GM12801 (cell line): ENCODE data around the gene MAPT.

Source experiments
- CTCF ChIP-seq: IDR thresholded peaks from one replicate; pipeline ENCODE4 v1.5.1; 2011; ENCODE audit warnings: control low read depth; ENCODE audit not compliant: insufficient read length; ENCODE audit errors: extremely low read depth

Gene MAPT

GRCh38 chr17:46047856-46048255 lies 153.5 kb downstream of the MAPT start:
- no peak for TF ChIP-seq CTCF

- TF ChIP-seq CTCF = no peak
Observed at GRCh38 chr17:46049656-46050055, 155.3 kb downstream of the MAPT start.

GRCh38 chr17:46053911-46054534 lies 159.7 kb downstream of the MAPT start:
- no peak for TF ChIP-seq CTCF

DNA sequence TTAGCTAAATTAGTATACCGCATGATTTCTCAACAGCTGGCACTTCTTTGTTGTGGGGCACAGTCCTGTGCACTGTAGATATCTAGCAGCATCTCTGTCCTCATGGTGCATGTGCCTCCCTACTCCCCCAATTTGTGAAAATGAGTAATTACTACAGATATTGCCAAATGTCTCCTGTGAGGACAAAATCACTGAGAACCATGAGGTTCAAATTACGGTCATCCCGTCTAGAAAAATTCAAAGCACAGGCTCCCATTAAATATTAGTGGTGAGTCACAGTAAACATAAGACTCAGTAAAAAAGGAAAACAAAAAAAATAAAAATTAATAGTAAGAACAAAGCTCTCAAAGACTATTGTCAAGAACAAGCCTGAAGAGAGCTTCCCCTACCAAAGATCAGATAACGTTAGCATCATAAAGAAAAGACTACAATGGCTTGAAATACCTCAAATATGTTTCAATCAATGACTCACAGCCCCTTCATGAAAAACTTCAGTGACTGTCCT lies 162.5 kb downstream of the MAPT start:
- TF ChIP-seq CTCF = no peak

DNA sequence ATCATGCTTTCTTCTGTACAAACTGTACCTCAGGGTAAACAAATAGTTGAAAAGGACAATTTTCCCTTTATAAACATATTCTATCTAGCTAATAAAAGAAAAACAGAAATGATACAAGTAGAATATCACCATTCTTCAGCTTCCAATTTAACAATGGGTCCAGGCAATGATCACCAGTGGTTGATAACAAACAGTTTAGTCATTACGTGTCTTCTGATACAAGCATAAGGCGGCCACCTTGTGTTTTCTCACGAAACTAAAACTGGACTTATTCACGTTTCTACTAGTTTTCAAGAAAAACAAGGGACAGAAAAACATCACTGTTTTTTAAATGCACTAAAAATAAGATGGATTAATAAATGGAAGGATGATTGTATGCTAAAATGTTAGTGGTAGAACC lies 163.0 kb downstream of the MAPT start:
- no peak for TF ChIP-seq CTCF

DNA sequence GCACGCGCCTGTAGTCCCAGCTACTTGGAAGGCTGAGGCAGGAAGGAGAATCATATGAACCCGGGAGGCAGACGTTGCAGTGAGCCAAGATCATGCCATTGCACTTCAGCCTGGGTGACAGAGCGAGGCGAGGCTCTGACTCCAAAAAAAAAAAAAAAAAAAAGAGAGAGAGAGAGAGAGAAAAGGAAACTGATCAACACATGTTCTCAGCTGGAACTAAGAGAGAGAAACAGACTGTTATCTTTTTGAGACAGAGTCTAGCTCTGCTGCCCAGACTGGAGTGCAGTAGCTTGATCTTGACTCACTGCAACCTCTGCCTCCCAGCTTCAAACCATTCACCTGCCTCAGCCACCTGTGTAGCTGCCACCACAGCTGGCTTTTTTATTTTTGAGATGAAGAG lies 165.1 kb downstream of the MAPT start:
- TF ChIP-seq CTCF = no peak

DNA sequence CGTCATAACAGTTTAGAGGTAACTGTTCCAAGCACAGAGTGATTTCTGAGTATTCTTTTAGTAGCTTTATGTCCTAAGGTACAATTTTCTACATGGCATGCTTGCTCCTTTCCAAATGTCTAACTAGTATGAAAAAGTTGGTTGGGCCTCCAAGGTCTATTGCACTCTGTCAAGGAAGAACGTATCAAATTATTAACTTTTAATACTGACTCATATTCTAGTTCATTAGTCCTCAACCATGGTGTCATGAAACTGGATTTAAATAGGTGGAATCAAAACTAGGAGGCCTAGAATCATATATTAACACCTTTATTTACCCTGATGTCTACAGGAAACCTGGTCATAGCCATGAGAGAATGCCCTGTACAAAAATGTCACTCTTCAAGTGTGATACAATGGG lies 166.1 kb downstream of the MAPT start:
- TF ChIP-seq CTCF = no peak
